LoVo (cell line): ENCODE measurements around the gene SLC7A5.
"Not testable (repeated sequence)": the region's sequence is repeated elsewhere in the genome, so short reads cannot be mapped to it uniquely, and the experiment has no call there.

ENCODE experiments used
- DNase-seq: peaks from one replicate; pipeline ENCODE4 v3.0.0-alpha.2; 2016; ENCODE audit warnings: low spot score

The SLC7A5 gene

GRCh38 chr16:87869061-87869878 is at the start of gene SLC7A5:
TSS of gene SLC7A5 (minus strand) at chr16:87869507. CDS start at chr16:87869422, 85 bp downstream.
- DNase-seq, result peak; percentile 78

- DNase-seq, result no peak
Observed at GRCh38 chr16:87918338-87918737, 49.0 kb upstream of the SLC7A5 start.

GRCh38 chr16:87917503-87917902 is 48.2 kb upstream of the SLC7A5 start:
- no peak for DNase-seq

GRCh38 chr16:87914812-87915211 is 45.5 kb upstream of the SLC7A5 start:
- no peak for DNase-seq

GRCh38 chr16:87914021-87914725 is 44.9 kb upstream of the SLC7A5 start:
- not testable (repeated sequence) for DNase-seq

- DNase-seq, result not testable (repeated sequence)
Observed at GRCh38 chr16:87912691-87913090, 43.4 kb upstream of the SLC7A5 start.

GRCh38 chr16:87911106-87911763 is 41.9 kb upstream of the SLC7A5 start:
- not testable (repeated sequence) for DNase-seq

- peak; percentile 69 for DNase-seq
Observed at GRCh38 chr16:87909203-87909935, 40.1 kb upstream of the SLC7A5 start.

GRCh38 chr16:87908101-87908500 is 38.8 kb upstream of the SLC7A5 start:
- DNase-seq, result not testable (repeated sequence)

GRCh38 chr16:87905521-87905920 is 36.2 kb upstream of the SLC7A5 start:
- DNase-seq, result not testable (repeated sequence)

GRCh38 chr16:87904963-87905362 is 35.7 kb upstream of the SLC7A5 start:
- DNase-seq, result not testable (repeated sequence)

GRCh38 chr16:87900489-87900888 is 31.2 kb upstream of the SLC7A5 start:
- DNase-seq, result not testable (repeated sequence)

- DNase-seq, result no peak
Observed at GRCh38 chr16:87897521-87898505, 28.5 kb upstream of the SLC7A5 start.

- DNase-seq, result not testable (repeated sequence)
Observed at GRCh38 chr16:87896924-87897520, 27.7 kb upstream of the SLC7A5 start.

GRCh38 chr16:87896176-87896890 is 27.0 kb upstream of the SLC7A5 start:
- DNase-seq, result not testable (repeated sequence)

GRCh38 chr16:87895641-87896141 is 26.4 kb upstream of the SLC7A5 start:
- DNase-seq, result no peak

- not testable (repeated sequence) for DNase-seq
Observed at GRCh38 chr16:87894005-87894404, 24.7 kb upstream of the SLC7A5 start.

- no peak for DNase-seq
Observed at GRCh38 chr16:87891764-87892163, 22.5 kb upstream of the SLC7A5 start.

GRCh38 chr16:87889762-87890161 is 20.5 kb upstream of the SLC7A5 start:
- not testable (repeated sequence) for DNase-seq
